Measurements from ENCODE around the gene PLEKHG5.

GRCh38 chr1:6500544-6501278 lies 9.2 kb upstream of the PLEKHG5 start:
- TF ChIP-seq CTCF (IDR thresholded peaks at IDR 0.05) (no peak), ZFX (IDR thresholded peaks at IDR 0.05; ENCODE audit: borderline replicate concordance) (no peak)
